GM21526 (cell line): ENCODE data around the gene STAC.
"Not testable (repeated sequence)": the region's sequence is repeated elsewhere in the genome, so short reads cannot be mapped to it uniquely, and the experiment has no call there.

Experiments used
- ATAC-seq: cut with Tn5 transposase; IDR thresholded peaks from one replicate; pipeline ENCODE4 v1.9.1; 2021; ENCODE audit warnings: moderate library complexity; ENCODE audit not compliant: unreplicated experiment, low FRiP score

The STAC gene

DNA sequence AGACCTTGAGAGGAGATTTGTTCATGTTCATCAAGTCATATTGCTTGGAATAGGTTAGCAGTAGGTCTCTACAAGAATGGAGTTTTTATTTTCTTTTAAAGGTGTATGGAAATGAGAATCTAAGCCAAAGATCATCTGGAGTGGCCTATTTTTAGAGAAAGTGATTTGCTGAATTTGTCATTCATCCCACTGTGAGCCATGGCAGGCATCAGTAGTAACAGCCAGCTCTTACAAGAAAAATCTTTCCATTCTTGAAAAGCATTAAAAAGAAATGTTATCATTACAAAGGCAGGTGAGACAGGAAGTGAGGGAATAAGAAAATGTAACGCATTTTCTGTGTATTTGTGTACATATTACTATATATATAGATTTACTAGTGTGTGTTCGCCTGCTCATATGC lies 29.6 kb downstream of the STAC start:
- ATAC-seq: no peak

- ATAC-seq: no peak
These were observed 31.3 kb downstream of the STAC start for GRCh38 chr3:36411587-36411986.

GRCh38 chr3:36416599-36416998 lies 36.3 kb downstream of the STAC start:
- no peak for ATAC-seq

DNA sequence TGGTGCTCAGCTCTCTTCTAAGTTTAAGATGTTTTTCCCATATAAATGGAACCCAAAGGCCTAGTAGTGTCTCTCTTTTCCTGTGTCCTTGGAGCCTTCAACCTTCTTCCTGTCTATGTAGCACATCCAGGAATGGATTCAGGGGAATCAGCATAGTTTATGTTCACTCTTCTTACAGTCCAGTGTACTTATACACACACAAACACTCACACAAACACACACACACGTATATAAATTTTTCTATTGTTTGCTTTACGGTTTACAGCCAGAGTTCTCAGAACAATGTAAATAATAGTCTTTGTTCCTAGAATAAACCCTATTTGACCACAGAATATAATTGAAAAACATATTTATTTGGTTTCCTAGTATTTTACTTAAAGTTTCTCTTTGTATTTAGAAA lies 36.9 kb downstream of the STAC start:
- no peak for ATAC-seq

DNA sequence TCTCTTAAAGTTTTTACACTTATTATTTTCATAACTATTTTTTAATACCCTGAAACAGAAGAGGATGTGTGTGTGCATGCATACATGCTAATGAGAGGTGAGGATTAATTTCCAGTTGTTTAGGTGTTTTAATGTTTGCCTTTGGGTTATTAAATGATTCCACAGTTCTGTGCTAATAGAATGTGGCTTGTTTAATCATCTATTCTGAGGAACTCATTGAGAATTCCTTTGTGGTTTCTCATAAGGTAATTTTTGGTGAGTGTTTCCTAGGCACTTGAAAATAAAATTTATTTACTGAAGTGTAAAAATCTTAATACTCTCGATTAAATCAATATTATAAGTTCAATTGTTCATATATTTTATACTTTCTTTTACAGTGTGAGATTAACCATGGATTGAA lies 38.0 kb downstream of the STAC start:
- ATAC-seq: no peak

DNA sequence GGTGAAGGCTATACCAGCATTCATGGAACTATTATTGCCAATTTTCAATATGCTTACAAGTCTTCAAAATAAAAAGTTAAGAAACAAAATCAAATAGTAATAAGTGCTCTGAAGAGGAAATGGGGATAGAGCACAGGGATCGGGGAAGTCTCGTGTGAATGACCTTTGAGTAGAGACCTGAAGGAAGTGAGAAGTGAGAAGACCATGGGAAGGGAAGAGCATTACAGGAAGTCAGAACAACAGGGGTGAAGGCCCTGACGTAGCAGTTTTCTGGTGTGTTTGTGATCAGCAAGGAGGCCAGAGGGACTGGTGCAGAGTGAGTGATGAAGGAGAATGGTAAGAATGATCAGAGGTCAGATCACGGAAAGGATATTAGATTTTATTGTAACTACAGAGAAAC lies 48.1 kb downstream of the STAC start:
- no peak for ATAC-seq

DNA sequence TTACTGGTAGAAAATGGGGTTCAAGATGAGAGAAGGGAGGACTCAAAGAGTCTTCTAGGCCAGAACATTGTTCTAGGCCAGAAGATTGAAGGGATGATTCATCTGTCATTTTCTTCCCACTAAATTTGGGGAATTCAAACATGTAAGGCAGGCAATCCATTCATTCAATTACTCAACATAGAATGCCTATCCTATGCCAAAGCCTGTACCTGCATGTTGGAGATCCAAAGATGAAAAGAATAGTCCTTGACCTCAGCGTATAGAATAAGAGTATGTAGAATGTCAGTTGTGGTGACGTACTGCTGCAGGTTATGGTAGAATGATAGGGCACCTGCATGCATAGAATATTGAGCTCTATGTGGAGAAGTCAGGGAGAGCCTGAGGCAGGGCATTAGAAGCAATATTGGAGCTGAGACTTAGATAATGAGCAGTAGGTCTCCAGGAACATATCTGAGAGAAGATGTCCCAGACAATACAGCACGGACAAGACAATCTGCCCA lies 49.7 kb downstream of the STAC start:
- ATAC-seq: no peak

DNA sequence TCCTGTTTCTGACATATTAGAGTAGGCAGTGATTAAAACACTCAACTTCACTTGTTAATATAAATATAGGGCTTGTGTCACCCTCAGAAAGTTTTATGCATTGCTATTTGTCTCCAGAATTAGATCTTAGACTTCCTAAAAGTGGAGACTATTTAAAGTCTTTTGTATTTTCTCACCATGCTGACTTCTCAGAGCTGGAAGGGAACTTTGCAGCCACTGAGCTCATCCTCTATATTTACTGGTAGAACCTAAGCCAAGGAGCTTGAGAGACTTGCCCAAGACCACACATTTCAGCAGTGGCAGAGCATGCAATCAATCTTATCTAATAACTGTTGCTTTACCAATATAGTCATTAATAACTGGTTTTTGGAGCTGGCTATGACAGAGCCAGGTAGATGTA lies 53.2 kb downstream of the STAC start:
- no peak for ATAC-seq

- ATAC-seq: no peak
These were observed 54.6 kb downstream of the STAC start for GRCh38 chr3:36434687-36435426.

GRCh38 chr3:36443028-36443686 lies 62.9 kb downstream of the STAC start:
- ATAC-seq: no peak

DNA sequence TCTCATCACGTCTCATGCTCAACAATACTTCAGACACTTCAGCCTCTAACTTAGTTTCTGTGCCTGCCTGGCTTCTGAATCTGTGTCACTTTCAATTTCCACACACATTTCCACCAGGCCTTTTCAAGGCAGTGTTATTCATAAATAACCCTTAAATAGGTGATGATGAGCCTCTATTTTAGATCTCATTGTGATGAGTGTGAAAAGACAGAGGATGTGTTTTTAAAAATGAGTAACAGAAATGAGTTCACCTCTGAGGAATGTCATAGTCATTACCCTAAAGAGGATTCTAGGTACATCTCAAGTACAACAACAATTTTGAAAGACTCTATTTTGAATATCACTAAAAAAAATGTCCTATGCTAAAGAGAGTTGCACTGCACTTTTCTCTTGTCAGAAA lies 64.6 kb downstream of the STAC start:
- no peak for ATAC-seq

- no peak for ATAC-seq
These were observed 66.0 kb downstream of the STAC start for GRCh38 chr3:36446276-36446675.

DNA sequence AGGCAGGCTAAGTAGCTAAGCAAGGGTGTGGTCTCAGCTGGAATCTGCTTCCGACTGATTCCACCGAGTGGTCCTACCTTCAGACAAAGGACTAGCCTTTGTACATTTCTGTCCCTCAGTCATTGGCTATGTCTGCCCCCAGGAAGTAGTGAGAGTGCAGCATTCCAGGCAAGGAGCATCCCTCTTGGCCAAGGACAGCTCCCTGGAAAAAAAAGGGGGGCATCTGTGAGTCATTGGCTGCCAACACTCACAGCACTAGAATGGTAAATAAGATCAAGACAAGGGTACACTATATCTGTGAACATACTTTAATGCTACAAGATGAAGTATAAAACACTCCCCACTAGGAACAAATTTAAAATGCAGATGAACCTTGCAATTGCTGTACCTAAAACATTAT lies 66.8 kb downstream of the STAC start:
- no peak for ATAC-seq

DNA sequence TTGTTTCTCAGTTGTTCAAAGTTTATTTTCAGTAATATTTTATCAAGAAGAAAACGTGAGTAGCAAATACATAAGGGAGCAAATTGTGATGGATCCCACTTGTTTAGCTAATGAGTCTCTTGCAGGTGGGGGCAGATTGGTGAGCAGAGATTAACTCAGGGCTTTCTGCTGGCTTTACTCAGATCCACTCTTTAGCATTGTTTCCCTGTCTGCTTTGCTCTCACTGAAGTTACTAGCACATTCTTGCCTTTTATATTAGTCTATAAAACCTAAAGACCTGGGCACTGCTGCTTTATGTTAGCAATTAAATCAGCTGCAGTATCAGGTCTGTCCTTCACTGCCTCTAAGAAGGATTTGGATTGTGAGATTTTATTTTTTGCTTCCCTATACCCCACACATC lies 71.5 kb downstream of the STAC start:
- ATAC-seq: no peak

- not testable (repeated sequence) for ATAC-seq
These were observed 72.9 kb downstream of the STAC start for GRCh38 chr3:36453213-36453612.

DNA sequence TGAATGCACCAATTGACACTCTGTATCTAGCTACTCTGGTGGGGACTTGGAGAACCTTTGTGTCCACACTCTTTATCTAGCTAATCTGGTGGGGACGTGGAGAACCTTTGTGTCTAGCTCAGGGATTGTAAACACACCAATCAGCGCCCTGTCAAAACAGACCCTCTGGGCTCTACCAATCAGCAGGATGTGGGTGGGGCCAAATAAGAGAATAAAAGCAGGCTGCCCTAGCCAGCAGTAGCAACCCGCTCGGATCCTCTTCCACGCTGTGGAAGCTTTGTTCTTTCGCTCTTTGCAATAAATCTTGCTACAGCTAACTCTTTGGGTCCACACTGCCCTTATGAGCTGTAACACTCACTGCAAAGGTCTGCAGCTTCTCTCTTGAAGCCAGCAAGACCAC lies 73.6 kb downstream of the STAC start:
- ATAC-seq: not testable (repeated sequence)

- no peak for ATAC-seq
These were observed 75.1 kb downstream of the STAC start for GRCh38 chr3:36455406-36455805.

- no peak for ATAC-seq
These were observed 76.5 kb downstream of the STAC start for GRCh38 chr3:36456784-36457183.

GRCh38 chr3:36457667-36458066 lies 77.4 kb downstream of the STAC start:
- ATAC-seq: no peak

GRCh38 chr3:36459177-36459576 lies 78.9 kb downstream of the STAC start:
- no peak for ATAC-seq

GRCh38 chr3:36461597-36461996 lies 81.3 kb downstream of the STAC start:
- ATAC-seq: no peak

DNA sequence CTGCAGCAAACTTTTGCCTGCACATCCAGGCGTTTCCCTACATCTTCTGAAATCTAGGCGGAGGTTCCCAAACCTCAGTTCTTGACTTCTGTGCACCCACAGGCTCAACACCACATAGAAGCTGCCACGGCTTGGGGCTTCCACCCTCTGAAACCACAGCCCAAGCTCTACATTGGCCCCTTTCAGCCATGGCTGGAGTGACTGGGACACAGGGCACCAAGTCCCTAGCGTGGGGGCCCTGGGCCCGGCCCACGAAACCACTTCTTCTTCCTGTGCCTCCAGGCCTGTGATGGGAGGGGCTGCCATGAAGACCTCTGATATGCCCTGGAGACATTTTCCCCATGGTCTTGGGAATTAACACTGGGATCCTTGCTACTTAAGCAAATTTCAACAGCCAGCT lies 91.7 kb downstream of the STAC start:
- ATAC-seq: not testable (repeated sequence)
